Retinal pigment epithelial cell (primary cell): ENCODE results near the gene HECTD4.

Experiments used
- DNase-seq: peaks from one replicate; pipeline ENCODE4 v3.0.0-alpha.2; 2010; ENCODE audit warnings: low read depth
- H3K4me3 ChIP-seq: 2 replicates; pipeline ENCODE4 v1.5.1; 2011; ENCODE audit warnings: mild to moderate bottlenecking, low read length, control low read depth, moderate library complexity
- CTCF ChIP-seq: conservative IDR thresholded peaks from 2 replicates; pipeline ENCODE4 v1.5.1; 2011; ENCODE audit warnings: low read depth, low read length, control low read depth, inconsistent platforms

The HECTD4 gene

DNA sequence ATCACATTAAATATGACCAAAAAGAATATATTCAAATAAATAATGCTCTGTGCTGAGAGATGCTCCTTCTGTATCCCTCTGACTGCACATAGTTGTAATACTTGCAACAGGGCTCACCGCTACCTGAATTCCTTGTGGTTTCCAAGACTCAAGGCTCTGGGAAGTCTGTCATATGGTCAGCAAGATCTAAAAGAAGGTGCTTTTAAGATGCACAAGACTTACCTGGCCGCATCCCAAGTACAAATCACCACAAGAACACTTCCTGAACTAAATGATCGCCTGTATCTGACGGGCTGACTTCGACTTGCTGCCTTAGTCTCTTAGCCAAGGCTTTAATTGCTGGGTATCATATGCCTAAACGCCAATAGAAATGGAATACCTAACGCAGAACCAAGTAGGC is 67.2 kb downstream of the HECTD4 start:
- H3K4me3 ChIP-seq, result no peak overlapping the region
- no peak for DNase-seq
- TF ChIP-seq CTCF, result no peak

GRCh38 chr12:112309797-112310196 is 72.4 kb downstream of the HECTD4 start:
- TF ChIP-seq CTCF, result no peak
- no peak overlapping the region for H3K4me3 ChIP-seq
- no peak for DNase-seq

DNA sequence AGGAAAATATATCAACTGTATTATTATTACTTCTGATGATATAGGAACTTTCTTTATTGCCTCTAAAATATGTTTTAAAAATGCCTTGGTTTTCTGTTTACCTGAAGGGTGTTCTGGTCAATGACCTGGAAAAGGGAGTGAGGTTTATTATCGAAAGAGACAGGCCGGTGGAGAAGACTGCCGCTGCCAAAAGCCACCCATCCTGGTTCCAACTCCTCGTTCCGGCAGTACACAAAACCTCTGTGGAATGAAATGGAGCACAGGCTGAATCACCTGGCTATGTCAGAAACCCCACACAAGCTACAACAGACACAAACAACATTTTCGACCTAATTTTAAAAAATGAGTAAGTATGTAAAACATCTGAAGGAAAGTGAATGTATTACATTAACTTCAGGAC is 73.6 kb downstream of the HECTD4 start:
- no peak for DNase-seq
- no peak overlapping the region for H3K4me3 ChIP-seq

GRCh38 chr12:112308161-112308560 is 74.1 kb downstream of the HECTD4 start:
- no peak for DNase-seq
- no peak for TF ChIP-seq CTCF
- H3K4me3 ChIP-seq, result no peak overlapping the region

More for the DNA sequence above, 73.6 kb downstream of the HECTD4 start:
- no peak for TF ChIP-seq CTCF

DNA sequence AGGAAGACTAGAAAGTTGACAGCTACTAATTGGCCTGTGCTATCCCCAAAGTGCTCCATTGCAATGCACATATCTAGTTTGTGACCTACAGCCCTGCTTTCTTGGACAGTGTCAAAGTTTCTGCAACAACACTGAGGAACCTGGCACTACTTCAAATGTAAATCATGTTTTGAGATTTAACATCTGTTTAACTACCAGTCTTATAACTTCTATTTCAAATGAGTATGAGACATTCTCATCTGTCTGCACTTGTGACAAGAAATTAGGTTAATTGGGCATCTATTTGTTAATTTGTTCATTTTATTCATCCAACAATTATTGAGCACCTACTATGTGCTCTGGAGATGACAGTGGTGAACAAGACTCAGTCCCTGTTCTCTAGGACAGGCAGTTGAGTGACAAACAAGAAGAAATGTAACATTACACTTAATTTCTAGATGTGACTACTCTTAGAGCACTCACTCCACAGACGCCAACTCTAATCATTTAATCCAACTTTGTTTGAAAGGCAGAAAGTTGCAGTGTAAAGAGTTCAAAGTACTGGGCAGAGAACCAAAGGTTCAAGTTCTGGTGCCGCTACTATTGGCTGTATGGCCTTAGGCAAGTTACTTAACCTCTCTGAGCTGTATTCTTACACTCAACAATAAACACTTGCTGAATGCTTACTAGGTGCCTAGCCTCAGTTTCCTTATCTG is 74.8 kb downstream of the HECTD4 start:
- no peak for TF ChIP-seq CTCF
- no peak for DNase-seq
- no peak overlapping the region for H3K4me3 ChIP-seq

- no peak overlapping the region for H3K4me3 ChIP-seq
- DNase-seq, result no peak
- TF ChIP-seq CTCF, result no peak
Measured at GRCh38 chr12:112305951-112306350, 76.3 kb downstream of the HECTD4 start.

DNA sequence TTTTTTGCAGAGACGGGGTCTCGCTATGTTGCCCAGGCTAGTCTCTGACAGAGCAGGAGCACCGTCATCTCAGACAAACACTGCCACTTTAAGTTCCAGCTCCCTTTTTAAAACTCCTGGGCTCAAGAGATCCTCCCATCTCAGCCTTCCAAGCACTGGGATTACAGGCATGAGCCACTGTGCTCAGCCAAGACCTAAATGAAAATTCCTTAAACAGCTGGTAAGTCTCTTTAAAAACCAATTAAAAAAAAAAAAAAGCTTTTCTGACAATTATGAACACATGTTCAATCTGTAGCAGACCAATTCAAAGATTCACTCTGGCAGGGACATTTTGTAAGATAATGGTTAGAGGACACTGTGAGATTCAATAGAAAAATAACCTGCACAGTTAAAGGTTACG is 77.8 kb downstream of the HECTD4 start:
- no peak overlapping the region for H3K4me3 ChIP-seq
- TF ChIP-seq CTCF, result no peak
- DNase-seq, result no peak
